WTC11 (cell line): ENCODE data around the gene B4GALNT3. TPM values are rescaled to one million over a fixed set of nuclear protein-coding genes. Genes with fewer than 3 reads are reported as not detected.

Experiments
- ATAC-seq: fragments of 200-7000 bp; cut with Tn5 transposase; 2 replicates; pipeline ENCODE4 v1.10.0; 2021; ENCODE audit warnings: mild to moderate bottlenecking, moderate library complexity
- CTCF ChIA-PET: fragments of 300-600 bp; sonication (Branson Sonifier 250); formaldehyde crosslinking; loops from one replicate; lab custom pipeline; 2021; ENCODE audit warnings: antibody characterized with exemption; lab: Charles Lee
- POLR2A ChIA-PET: fragments of 350-600 bp; sonication (Branson Sonifier 250); formaldehyde crosslinking; loops from one replicate; lab custom pipeline; 2021; ENCODE audit warnings: antibody characterized with exemption; lab: Charles Lee
- DNase-seq: peaks from one replicate; pipeline ENCODE4 v3.0.0; 2021; ENCODE audit warnings: low spot score
- H3K27ac Mint-ChIP-seq: 2 replicates; pipeline ENCODE4 v1.8.0; 2021; ENCODE audit warnings: mixed read lengths
- H3K27me3 Mint-ChIP-seq: 2 replicates; pipeline ENCODE4 v1.8.0; 2021; ENCODE audit warnings: low read depth, mild to moderate bottlenecking, moderate library complexity, mixed read lengths
- H3K36me3 Mint-ChIP-seq: 2 replicates; pipeline ENCODE4 v1.8.0; 2021; ENCODE audit warnings: mixed read lengths
- H3K4me1 Mint-ChIP-seq: 2 replicates; pipeline ENCODE4 v1.8.0; 2022; ENCODE audit warnings: mixed read lengths
- H3K4me3 Mint-ChIP-seq: 2 replicates; pipeline ENCODE4 v1.8.0; 2021; ENCODE audit warnings: mild to moderate bottlenecking, moderate library complexity, mixed read lengths
- H3K9me3 Mint-ChIP-seq: 2 replicates; pipeline ENCODE4 v1.8.0; 2021; ENCODE audit warnings: mixed read lengths
- ARID4B ChIP-seq: sonication (generic); formaldehyde crosslinking; IDR thresholded peaks from 2 replicates; pipeline ENCODE4 v1.8.0; 2023; ENCODE audit warnings: missing genetic modification reagents, mild to moderate bottlenecking, borderline replicate concordance
- GABPB1 ChIP-seq: sonication (generic); formaldehyde crosslinking; IDR thresholded peaks from 2 replicates; pipeline ENCODE4 v1.8.1; 2023; ENCODE audit warnings: mild to moderate bottlenecking, missing genetic modification reagents
- JAZF1 ChIP-seq: fragments of 250-450 bp; sonication (Bioruptor Pico); IDR thresholded peaks from 2 replicates; pipeline ENCODE4 v1.9.0; 2021; ENCODE audit warnings: moderate library complexity, mild to moderate bottlenecking, inconsistent platforms
- KAT7 ChIP-seq: sonication (generic); formaldehyde crosslinking; IDR thresholded peaks from 2 replicates; pipeline ENCODE4 v1.8.1; 2023; ENCODE audit warnings: missing genetic modification reagents, mild to moderate bottlenecking, borderline replicate concordance
- NFE2L1 ChIP-seq: sonication (generic); formaldehyde crosslinking; IDR thresholded peaks from 2 replicates; pipeline ENCODE4 v1.8.1; 2023; ENCODE audit warnings: missing genetic modification reagents
- NFYB ChIP-seq: sonication (generic); formaldehyde crosslinking; conservative IDR thresholded peaks from 2 replicates; pipeline ENCODE4 v1.8.0; 2022; ENCODE audit warnings: low read depth, missing genetic modification reagents
- OVOL2 ChIP-seq: fragments of 250-450 bp; sonication (Bioruptor Pico); IDR thresholded peaks from 2 replicates; pipeline ENCODE4 v1.9.0; 2021; ENCODE audit warnings: mild to moderate bottlenecking, borderline replicate concordance
- RORB ChIP-seq: fragments of 250-450 bp; sonication (Bioruptor Pico); IDR thresholded peaks from 2 replicates; pipeline ENCODE4 v1.9.0; 2021; ENCODE audit warnings: mild to moderate bottlenecking
- SMAD3 ChIP-seq: sonication (generic); formaldehyde crosslinking; IDR thresholded peaks from 2 replicates; pipeline ENCODE4 v1.8.0; 2022; ENCODE audit warnings: missing genetic modification reagents, mild to moderate bottlenecking, borderline replicate concordance
- TCF7 ChIP-seq: sonication (generic); formaldehyde crosslinking; IDR thresholded peaks from 2 replicates; pipeline ENCODE4 v1.8.0; 2022; ENCODE audit warnings: mild to moderate bottlenecking, low read depth, missing genetic modification reagents, moderate library complexity
- ZNF396 ChIP-seq: fragments of 250-450 bp; sonication (Bioruptor Pico); IDR thresholded peaks from 2 replicates; pipeline ENCODE4 v1.8.0; 2021; ENCODE audit warnings: mild to moderate bottlenecking, moderate library complexity, borderline replicate concordance
- ZSCAN18 ChIP-seq: fragments of 250-450 bp; sonication (Bioruptor Pico); IDR thresholded peaks from 2 replicates; pipeline ENCODE4 v2.1.2; 2022; ENCODE audit warnings: mild to moderate bottlenecking, moderate library complexity
- total RNA-seq: library from RNA; stranded (reverse); gene quantifications from 3 replicates; pipeline ENCODE4 v1.2.3, GENCODE V29; 2021
- TF ChIP-seq, protein P1 (sequence below): fragments of 250-450 bp; sonication (Bioruptor Pico); conservative IDR thresholded peaks from 2 replicates; pipeline ENCODE4 v1.9.0; 2021; ENCODE audit warnings: mild to moderate bottlenecking
- TF ChIP-seq, protein P2 (sequence below): fragments of 200-600 bp; IDR thresholded peaks from 2 replicates; pipeline ENCODE4 v1.8.0; 2022; ENCODE audit warnings: antibody characterized with exemption
- TF ChIP-seq, protein P3 (sequence below): sonication (generic); formaldehyde crosslinking; conservative IDR thresholded peaks from 2 replicates; pipeline ENCODE4 v1.8.1; 2023; ENCODE audit warnings: mild to moderate bottlenecking, low read depth, missing genetic modification reagents, moderate library complexity

B4GALNT3 gene
- total RNA-seq, 1 experiment from 2014 or later: 19.0 TPM

- TF ChIP-seq, protein P1, sequence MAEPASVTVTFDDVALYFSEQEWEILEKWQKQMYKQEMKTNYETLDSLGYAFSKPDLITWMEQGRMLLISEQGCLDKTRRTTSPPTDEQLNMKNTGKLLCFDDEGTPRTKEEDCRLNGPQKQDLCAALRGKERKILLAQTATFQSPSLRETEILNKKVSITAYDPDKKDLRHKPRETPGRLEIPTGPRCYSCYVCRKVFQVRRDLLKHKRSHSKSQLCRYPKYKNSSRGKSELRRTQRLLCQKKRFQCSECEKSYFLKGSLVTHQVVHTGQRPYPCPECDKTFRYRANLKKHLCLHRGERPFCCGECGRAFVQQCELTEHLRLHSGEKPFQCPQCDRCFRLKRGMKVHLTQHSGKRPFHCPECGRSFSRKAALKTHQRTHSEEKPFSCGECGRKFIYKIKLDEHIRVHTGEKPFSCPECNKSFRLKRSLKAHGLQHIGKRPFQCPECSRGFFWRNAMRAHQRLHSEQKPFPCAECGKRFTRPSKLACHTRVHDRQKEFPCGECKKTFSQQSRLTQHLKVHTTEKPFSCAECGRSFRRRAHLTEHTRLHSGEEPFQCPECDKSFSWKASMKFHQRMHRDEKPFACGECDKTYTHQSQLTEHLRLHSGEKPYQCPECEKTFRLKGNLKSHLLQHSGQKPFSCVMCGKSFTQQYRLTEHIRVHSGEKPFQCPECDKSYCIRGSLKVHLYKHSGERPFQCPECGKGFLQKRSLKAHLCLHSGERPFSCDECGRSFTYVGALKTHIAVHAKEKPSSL (CRISPR knock-in tag): no peak
- TF ChIP-seq ARID4B (CRISPR knock-in tag): no peak
Observed at GRCh38 chr12:482061-482460, 22.3 kb downstream of the B4GALNT3 start (continued).

- CTCF ChIA-PET: interaction anchor here (0.7 kb wide), 2 partner anchors 26 to 52 kb away, joined by 3 to 5 read pairs; no protein-coding TSS in a partner anchor
- H3K4me1 Mint-ChIP-seq: no peaks in the 10 kb centered on the region
- ATAC-seq (no peak), DNase-seq (no peak)
- peaks cover 10% of the 10 kb centered on the region; the same call in 1 of the 2 replicates for H3K36me3 Mint-ChIP-seq
- POLR2A ChIA-PET: no interaction called here
- TF ChIP-seq, protein P2, sequence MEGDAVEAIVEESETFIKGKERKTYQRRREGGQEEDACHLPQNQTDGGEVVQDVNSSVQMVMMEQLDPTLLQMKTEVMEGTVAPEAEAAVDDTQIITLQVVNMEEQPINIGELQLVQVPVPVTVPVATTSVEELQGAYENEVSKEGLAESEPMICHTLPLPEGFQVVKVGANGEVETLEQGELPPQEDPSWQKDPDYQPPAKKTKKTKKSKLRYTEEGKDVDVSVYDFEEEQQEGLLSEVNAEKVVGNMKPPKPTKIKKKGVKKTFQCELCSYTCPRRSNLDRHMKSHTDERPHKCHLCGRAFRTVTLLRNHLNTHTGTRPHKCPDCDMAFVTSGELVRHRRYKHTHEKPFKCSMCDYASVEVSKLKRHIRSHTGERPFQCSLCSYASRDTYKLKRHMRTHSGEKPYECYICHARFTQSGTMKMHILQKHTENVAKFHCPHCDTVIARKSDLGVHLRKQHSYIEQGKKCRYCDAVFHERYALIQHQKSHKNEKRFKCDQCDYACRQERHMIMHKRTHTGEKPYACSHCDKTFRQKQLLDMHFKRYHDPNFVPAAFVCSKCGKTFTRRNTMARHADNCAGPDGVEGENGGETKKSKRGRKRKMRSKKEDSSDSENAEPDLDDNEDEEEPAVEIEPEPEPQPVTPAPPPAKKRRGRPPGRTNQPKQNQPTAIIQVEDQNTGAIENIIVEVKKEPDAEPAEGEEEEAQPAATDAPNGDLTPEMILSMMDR: no peak
- TF ChIP-seq NFYB: no peak
- no peak for TF ChIP-seq KAT7 (CRISPR knock-in tag)
- no peak for TF ChIP-seq ZSCAN18 (CRISPR knock-in tag)
- no peak for TF ChIP-seq OVOL2 (CRISPR knock-in tag)
- no peak for TF ChIP-seq GABPB1 (CRISPR knock-in tag)
- TF ChIP-seq JAZF1 (CRISPR knock-in tag): no peak
- no peak for TF ChIP-seq NFE2L1 (CRISPR knock-in tag)
- TF ChIP-seq, protein P3, sequence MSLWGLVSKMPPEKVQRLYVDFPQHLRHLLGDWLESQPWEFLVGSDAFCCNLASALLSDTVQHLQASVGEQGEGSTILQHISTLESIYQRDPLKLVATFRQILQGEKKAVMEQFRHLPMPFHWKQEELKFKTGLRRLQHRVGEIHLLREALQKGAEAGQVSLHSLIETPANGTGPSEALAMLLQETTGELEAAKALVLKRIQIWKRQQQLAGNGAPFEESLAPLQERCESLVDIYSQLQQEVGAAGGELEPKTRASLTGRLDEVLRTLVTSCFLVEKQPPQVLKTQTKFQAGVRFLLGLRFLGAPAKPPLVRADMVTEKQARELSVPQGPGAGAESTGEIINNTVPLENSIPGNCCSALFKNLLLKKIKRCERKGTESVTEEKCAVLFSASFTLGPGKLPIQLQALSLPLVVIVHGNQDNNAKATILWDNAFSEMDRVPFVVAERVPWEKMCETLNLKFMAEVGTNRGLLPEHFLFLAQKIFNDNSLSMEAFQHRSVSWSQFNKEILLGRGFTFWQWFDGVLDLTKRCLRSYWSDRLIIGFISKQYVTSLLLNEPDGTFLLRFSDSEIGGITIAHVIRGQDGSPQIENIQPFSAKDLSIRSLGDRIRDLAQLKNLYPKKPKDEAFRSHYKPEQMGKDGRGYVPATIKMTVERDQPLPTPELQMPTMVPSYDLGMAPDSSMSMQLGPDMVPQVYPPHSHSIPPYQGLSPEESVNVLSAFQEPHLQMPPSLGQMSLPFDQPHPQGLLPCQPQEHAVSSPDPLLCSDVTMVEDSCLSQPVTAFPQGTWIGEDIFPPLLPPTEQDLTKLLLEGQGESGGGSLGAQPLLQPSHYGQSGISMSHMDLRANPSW (CRISPR knock-in tag): no peak
- no peak for TF ChIP-seq SMAD3 (CRISPR knock-in tag)
- no peak for TF ChIP-seq TCF7 (CRISPR knock-in tag)
- no peak for TF ChIP-seq RORB (CRISPR knock-in tag)
- TF ChIP-seq ZNF396 (CRISPR knock-in tag): no peak
- H3K27me3 Mint-ChIP-seq: no peaks in the 10 kb centered on the region
- no peak overlapping the region for H3K27ac Mint-ChIP-seq
- no peak overlapping the region for H3K4me3 Mint-ChIP-seq
- peaks cover 18% of the 10 kb centered on the region for H3K9me3 Mint-ChIP-seq
Observed at GRCh38 chr12:484096-484495, 24.4 kb downstream of the B4GALNT3 start.
